A549 (cell line): Measurements from ENCODE around the gene KLF16.

Source experiments
- BCL3 ChIP-seq: fragments of >200 bp; sonication (Bioruptor Twin); formaldehyde crosslinking; IDR thresholded peaks from 3 replicates; pipeline ENCODE4 v1.6.1; 2016
- CEBPB ChIP-seq, 2 experiments: fragments of >200 bp in 1 of 2; sonication (Bioruptor Twin) in 1 of 2; formaldehyde crosslinking in 1 of 2; IDR thresholded peaks; 2 replicates each; pipeline ENCODE4 v1.6.1; 2012 to 2016
- FOSB ChIP-seq: fragments of 250-450 bp; sonication (Bioruptor Pico); IDR thresholded peaks from 2 replicates; pipeline ENCODE4 v1.5.0; 2020; ENCODE audit warnings: mild to moderate bottlenecking, moderate library complexity
- KDM5A ChIP-seq: fragments of 200-600 bp; sonication (generic); IDR thresholded peaks from 2 replicates; pipeline ENCODE4 v1.6.1; 2016; ENCODE audit warnings: antibody characterized with exemption, mild to moderate bottlenecking
- MAX ChIP-seq: IDR thresholded peaks from 2 replicates; pipeline ENCODE4 v1.6.1; 2012
- MAZ ChIP-seq: fragments of 150-350 bp; IDR thresholded peaks from 2 replicates; pipeline ENCODE4 v1.6.1; 2014; ENCODE audit warnings: antibody characterized with exemption, low read depth, low read length, borderline replicate concordance
- MYC ChIP-seq: IDR thresholded peaks from 2 replicates; pipeline ENCODE4 v1.6.1; 2012; ENCODE audit warnings: mild to moderate bottlenecking, inconsistent platforms, low read length, improper control_type of control experiment, borderline replicate concordance
- POLR2A ChIP-seq: IDR thresholded peaks from 2 replicates; pipeline ENCODE4 v1.6.1; 2012; ENCODE audit warnings: mild to moderate bottlenecking, low read length
- RAD21 ChIP-seq, 2 experiments: fragments of >200 bp in 1 of 2; sonication (Bioruptor Twin) in 1 of 2; formaldehyde crosslinking in 1 of 2; IDR thresholded peaks in 1 of 2; conservative IDR thresholded peaks in 1 of 2; 2 replicates in 1 of 2; 3 replicates in 1 of 2; pipeline ENCODE4 v1.6.1; 2012 to 2018; ENCODE audit warnings: inconsistent platforms in 1 of 2
- RARB ChIP-seq: fragments of 250-450 bp; sonication (Bioruptor Pico); IDR thresholded peaks from 2 replicates; pipeline ENCODE4 v1.8.0; 2021; ENCODE audit warnings: mild to moderate bottlenecking, moderate library complexity
- RFX5 ChIP-seq: fragments of 450-650 bp; IDR thresholded peaks from 2 replicates; pipeline ENCODE4 v1.7.1; 2014; ENCODE audit warnings: antibody characterized with exemption, mild to moderate bottlenecking, moderate library complexity
- USF2 ChIP-seq: fragments of 450-650 bp; IDR thresholded peaks from 2 replicates; pipeline ENCODE4 v1.6.1; 2014; ENCODE audit warnings: antibody characterized with exemption
- TF ChIP-seq, protein P1 (sequence below): fragments of >200 bp; sonication (Bioruptor Twin); formaldehyde crosslinking; IDR thresholded peaks from 3 replicates; pipeline ENCODE4 v1.5.1; 2016
- TF ChIP-seq, protein P2 (sequence below): fragments of 150-350 bp; IDR thresholded peaks from 2 replicates; pipeline ENCODE4 v1.6.1; 2014; ENCODE audit warnings: low read depth, mild to moderate bottlenecking, low read length

GRCh38 chr19:1822210-1822609 is 41.2 kb downstream of the KLF16 start:
- TF ChIP-seq MYC (no peak), RAD21 (conservative IDR thresholded peaks at IDR 0.05 in 1 of 2, IDR thresholded peaks at IDR 0.05 in 1 of 2) (no peak), CEBPB (IDR thresholded peaks at IDR 0.05) (no peak), MAZ (no peak), RARB (CRISPR knock-in tag) (no peak), FOSB (CRISPR knock-in tag) (no peak), MAX (no peak), KDM5A (no peak), USF2 (no peak), POLR2A (no peak), RFX5 (no peak), BCL3 (no peak)
- TF ChIP-seq, protein P1, sequence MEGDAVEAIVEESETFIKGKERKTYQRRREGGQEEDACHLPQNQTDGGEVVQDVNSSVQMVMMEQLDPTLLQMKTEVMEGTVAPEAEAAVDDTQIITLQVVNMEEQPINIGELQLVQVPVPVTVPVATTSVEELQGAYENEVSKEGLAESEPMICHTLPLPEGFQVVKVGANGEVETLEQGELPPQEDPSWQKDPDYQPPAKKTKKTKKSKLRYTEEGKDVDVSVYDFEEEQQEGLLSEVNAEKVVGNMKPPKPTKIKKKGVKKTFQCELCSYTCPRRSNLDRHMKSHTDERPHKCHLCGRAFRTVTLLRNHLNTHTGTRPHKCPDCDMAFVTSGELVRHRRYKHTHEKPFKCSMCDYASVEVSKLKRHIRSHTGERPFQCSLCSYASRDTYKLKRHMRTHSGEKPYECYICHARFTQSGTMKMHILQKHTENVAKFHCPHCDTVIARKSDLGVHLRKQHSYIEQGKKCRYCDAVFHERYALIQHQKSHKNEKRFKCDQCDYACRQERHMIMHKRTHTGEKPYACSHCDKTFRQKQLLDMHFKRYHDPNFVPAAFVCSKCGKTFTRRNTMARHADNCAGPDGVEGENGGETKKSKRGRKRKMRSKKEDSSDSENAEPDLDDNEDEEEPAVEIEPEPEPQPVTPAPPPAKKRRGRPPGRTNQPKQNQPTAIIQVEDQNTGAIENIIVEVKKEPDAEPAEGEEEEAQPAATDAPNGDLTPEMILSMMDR: no peak
- TF ChIP-seq, protein P2, sequence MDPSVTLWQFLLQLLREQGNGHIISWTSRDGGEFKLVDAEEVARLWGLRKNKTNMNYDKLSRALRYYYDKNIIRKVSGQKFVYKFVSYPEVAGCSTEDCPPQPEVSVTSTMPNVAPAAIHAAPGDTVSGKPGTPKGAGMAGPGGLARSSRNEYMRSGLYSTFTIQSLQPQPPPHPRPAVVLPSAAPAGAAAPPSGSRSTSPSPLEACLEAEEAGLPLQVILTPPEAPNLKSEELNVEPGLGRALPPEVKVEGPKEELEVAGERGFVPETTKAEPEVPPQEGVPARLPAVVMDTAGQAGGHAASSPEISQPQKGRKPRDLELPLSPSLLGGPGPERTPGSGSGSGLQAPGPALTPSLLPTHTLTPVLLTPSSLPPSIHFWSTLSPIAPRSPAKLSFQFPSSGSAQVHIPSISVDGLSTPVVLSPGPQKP: no peak
